NCI-H446 (cell line): ENCODE data around the gene TM2D1.

Experiments
- DNase-seq, 2 experiments: peaks; one replicate each; lab custom pipeline; 2025; lab: John Stamatoyannopoulos, UW

The TM2D1 gene

DNA sequence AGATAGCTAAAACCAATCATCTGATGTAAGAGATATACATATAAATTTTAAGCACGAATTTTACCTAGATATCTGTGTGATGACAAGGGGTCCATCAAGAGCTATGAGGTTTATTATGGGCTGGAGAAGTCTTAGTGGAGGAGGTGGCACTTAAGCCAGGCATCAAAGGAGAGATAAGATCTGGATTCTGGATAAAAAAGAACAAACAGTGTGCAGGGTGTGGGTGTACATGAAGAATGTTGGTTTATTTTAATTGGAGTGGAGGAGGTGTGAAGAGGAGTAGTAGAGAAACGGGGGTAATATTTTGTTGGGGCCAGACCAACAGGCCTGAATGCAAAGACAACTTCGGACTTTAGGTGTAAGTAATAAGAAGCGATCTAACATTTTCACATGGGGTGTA, 80.6 kb downstream of the TM2D1 start:
- no peak for DNase-seq

DNA sequence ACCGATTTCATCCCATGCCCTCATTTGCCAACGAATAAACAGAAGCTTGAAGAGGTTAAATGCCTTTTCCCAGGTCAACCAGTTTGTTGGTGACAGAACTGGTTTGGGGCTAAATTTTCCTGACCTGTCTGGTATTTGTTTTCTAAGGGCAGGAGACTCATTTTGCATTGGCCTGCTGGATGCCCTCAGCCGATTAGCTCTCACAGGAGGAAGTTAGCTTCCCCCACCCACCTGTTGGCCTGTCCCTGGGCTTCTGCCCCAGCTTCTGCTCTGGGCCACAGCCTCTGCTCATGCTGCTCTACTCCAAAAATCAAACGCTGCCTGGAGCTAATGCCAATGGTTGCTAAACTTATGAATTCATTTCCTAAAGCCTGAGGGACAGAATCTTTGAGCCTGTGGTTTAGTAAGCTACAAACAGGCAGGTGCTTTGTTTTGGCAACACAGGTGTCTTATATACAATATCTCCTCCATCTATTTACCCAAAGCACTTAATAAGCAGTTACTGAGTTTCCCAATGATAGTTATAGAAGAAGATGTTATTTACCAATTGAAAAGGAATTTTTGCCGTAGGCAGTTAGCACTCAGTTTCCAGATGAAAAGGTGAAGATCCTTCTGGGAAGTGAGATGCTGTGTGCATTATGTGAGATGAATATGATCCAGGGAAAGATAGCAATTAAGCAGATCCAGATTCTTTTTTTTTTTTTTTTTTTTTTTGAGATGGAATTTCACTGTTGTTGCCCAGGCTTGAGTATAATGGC, 82.3 kb downstream of the TM2D1 start:
- DNase-seq = no peak

DNA sequence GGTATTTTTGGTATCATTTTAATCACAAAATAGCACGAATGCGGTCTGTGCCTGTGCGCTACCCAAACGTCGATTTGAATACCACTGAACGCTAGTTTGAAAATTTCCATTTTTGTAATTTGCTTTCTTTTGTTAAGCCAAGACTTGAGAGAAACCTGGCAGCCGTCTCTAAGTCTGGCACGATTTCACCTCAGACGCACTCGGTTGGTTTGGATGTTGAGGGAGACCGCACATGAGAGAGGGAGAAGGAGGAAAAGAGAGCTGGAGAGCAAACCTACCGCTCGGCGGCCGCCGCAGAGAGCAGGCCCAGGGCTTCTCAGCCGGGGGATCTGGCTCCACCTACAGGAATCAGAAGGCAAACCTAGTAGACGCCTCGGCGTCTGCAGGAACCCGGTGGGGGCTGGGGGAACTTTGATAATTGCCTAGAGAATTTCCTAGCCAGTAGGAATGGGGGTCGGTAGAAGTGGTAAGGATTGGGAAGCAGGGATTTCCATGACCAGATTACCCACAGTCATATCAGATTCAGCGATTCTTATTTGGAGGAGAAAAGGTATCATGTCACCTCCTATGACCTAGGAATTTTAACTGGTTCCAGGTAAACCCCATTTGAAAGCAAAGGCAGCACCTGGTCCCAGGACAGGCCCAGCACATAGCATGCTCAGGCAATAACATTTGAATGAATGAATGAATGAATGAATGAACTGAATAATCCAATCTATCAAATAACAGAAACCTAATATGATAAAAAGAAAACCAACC, 83.2 kb downstream of the TM2D1 start:
- peak; percentile 44 to 70 for DNase-seq

DNA sequence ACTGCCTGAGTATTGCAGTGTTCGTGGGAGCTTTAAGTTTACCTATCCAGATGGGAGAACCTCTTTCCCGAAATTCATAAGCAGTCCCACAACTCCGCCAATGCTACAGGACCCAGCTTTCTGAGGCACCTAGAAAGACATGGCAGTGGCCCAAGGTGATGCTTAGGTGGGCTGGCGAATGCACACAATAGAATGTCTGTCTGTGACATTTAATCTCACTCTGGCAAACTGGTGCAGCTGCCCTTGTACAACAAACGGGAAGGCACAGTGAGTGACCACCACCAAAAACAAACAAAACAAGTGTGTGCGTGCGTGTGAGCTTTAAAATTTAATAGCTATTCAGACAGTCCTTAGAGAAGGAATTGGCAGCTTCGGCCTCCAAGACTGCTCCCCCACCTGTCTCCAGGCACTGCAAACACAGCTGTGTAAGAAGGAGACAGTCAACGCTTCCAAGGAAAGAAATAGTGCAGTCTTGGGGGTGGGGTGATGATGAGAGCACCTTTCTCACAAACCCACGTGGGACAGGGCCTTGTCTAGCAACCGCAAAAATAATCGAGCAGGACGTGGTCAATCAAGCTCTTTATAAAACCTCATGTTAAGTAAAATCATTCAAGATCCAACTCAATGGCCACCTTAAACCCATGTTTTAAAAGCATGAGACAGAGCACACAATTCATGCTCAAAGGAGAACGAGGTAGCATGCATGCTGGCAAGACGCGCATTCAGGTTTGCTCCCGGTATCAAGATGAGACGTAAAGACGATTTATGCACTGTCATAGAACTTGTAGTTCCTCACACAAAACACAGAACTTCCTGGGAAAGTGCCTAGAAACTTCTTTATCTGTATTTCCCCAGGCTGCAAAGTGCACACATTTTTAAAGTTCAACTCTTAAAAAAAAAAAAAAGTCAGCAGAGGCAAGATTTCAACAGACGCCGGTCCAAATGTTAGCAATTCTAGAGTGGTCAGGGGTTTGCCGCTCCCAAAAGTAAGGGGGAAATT, 84.1 kb downstream of the TM2D1 start:
- DNase-seq = no peak

DNA sequence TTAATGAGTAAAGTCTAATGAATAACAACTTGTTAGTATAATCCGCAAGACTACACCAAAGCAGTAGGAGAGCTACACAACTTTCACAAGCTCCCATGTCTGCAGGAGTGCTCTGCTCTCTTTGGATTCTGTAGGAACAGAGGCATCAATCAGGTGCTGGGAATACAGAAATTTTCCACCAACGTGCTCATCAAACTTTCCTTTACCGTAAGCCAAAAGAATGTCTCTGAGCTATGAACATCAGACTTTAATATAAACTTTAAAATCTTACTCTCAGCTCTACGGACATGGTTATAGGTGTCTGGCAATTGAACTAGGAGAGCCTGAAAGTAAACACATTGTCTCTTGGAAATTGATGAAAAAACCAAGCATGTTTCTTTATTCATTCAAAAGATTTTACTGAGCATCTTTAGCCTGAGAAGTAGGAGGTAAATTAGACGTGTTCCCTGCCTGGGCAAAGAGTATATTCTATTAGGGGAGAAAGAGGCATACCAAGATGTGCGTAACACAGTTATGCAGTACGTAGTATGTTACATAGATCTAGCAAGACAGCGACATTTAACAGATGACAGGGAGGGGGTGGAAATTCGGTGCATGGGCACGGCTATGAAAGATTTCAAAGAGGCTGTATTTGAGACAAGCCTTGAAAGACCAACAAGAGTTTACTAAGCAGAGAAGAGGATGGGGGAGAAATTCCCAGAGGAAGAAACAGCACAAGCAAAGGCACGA, 85.2 kb downstream of the TM2D1 start:
- no peak for DNase-seq

DNA sequence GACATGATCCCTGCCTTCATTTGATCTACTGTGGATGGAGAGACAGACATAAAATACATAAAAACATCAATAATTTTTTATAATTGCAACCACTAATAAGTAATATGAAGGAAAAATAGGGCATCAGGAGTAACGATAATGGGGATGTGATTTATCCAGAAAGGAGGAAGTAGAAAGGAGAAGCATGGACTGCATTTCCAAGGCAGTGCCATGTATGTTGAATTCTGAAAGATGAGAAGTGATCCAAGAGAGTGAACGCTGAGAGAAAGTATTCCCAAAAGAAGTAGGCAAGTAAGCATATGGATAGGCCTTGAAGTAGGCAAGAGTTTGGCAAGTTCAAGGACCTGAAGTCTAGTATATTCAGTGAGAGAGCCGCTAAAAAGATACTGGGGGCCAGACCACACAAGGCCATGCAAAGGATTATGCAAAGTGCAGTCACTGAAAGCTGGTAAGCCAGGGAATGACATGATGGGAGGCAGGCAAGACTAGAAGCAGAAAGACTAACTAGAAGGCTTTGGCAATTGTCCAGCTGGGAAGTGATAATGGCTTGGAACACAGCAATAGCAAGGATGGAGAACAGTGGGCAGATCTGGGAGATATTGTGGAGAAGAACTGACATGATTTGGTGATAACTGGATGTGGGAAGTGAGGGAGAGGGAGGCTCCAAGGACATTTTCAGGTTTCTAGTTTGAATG, 85.9 kb downstream of the TM2D1 start:
- peak in 1 of 2 experiments; percentile 23 for DNase-seq

DNA sequence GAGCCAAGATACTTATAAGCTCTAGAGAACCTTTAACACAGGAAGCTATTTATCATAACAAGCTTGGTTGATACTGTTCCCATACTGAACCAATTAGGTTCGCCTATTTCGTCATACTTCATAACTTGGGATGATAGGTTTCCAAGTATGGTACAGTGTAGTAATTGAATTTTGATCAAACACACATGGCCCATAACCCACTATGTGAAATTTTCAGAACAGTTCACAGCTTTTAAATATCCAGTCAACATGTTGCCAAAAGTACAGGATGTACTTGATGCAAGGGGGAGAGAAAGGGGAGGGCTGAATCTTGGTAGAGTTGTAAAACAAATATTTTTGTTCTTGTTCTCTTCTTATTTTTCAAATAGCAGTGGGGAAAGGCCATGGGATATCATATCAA, 86.6 kb downstream of the TM2D1 start:
- DNase-seq = no peak

DNA sequence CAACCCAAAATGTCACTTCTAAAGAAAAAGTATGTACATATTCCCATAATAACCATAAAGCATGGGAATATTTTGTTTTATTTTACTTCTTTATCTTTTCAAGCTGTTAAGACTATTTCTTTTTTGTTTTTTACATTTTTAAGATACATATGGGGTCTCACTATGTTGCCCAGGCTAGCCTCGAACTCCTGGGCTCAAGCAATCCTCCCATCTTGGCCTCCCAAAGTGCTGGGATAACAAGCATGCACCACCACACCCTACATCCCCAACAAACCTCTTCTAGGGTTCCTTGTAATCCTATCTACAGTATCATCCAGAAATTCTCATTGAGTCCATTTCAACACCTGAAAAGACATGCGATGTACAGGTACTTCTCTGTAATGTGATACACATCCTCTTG, 87.5 kb downstream of the TM2D1 start:
- no peak for DNase-seq

DNA sequence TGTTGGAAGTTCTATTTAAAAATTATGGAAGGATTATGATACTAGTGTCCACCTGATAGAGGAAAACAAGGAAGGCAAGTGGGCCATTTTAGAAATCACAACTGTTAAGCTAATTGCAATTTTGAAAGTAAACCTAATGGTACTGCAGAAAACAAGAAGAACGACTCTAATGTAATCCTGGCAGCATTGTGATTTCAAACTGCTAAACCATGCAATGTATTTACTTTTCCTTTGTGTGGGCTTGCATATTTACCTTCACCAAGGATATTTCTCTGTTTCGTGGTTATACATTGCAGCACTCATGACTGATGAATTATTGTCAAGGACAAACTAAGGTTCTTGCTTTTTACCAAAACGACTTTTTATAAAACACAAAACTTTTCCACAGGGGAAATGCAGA, 88.1 kb downstream of the TM2D1 start:
- DNase-seq = no peak

DNA sequence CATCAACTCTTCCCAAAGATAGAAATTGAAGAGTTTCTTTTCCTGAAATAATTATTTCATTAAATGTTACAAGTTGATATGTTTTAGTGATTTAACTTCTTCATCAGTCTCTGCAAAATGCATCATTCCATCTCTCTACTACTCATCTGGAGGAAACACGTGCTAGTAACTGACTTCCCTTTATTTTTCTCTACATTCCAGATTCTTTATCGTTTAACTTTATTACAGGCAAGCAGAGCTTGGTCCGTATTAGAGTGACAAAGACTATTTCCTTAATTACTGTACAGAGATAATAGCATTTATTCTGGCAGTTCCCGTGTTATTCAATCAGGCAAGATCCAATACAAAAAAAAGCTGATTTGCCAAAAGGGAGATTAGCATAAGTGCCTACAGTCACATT, 88.6 kb downstream of the TM2D1 start:
- DNase-seq = no peak

DNA sequence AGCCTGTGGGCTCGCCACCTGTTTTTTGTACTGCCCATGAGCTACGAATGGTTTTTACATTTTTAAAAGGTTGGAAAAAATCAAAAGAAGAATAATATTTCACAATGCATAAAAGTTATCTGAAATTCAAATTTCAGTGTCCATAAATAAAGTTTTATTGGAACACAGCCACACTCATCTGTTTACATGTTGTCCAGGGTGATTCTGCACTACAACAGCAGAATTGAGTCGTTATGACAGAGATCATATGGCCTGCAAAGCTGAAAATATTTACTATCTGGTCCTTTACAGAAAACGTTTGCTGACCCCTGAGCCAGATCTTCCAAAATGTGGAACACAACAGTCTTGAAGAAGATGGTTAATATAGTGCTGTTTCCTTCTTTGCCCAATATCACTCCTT, 89.4 kb downstream of the TM2D1 start:
- DNase-seq = no peak

DNA sequence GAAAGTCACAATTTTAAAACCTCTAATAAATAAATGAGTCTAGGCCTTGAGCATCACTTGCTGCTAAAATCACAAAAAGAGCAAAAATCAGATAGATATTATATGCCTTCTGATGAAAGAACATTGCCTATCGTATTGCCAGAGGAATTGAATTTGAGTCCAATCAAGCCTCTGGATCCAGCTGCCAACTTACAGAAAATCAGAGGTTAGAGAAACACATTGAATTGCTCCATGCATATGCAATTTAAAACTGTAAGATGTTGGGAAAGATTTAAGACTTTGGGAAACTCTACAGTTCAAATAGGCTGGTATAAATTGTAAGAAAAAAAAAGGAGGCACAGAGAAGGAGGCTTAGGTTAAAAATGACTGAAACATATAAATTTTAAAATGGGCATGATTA, 93.5 kb downstream of the TM2D1 start:
- no peak for DNase-seq
